A673 (cell line): ENCODE measurements around the gene DDAH1.

ENCODE experiments used
- EZH2 ChIP-seq: fragments of 200-600 bp; sonication (generic); IDR thresholded peaks from 2 replicates; pipeline ENCODE4 v1.6.1; 2017; ENCODE audit warnings: borderline replicate concordance, low read depth, mild to moderate bottlenecking, mixed read lengths, antibody characterized with exemption, low read length; ENCODE audit not compliant: poor library complexity, severe bottlenecking
- TF ChIP-seq, protein P1 (sequence below): fragments of 300-800, 200-600 bp; sonication (generic); conservative IDR thresholded peaks from 2 replicates; pipeline ENCODE4 v1.5.1; 2017; ENCODE audit warnings: low read depth, mild to moderate bottlenecking, antibody characterized with exemption, low read length, moderate library complexity, mixed read lengths

DNA sequence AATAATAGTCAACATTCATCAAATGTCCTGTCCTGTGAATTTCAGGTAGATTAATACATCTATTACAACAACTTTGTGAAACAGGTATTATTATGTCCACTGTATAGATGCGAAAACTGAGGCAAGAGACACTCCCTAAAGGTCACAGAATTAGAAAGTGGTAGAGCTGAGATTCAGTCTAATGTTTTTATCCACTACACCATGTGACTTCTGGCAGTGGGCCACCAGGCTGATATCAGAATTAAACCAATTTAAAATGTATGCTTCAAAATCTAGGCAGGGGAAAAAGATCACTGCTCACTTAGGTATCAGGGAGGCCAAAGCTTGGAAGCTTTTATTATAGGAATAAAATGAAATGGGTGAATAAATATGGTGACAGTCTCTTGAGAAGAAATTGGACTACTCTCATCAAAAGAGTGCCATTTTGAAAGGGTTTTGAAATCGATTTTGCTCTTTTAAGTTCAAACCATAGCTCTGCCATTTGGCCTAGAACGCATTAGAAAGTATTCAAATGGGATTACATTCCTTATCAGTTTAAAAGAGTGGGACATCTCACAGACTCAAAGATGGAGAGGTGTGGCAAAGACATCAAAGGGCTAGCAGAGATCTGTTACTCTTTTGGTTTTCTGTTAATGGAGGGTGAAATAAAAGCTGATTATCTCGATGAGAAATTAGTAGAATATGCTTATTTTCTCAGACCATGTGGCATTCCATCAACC is 1.9 kb downstream of the DDAH1 start:
- TF ChIP-seq, protein P1, sequence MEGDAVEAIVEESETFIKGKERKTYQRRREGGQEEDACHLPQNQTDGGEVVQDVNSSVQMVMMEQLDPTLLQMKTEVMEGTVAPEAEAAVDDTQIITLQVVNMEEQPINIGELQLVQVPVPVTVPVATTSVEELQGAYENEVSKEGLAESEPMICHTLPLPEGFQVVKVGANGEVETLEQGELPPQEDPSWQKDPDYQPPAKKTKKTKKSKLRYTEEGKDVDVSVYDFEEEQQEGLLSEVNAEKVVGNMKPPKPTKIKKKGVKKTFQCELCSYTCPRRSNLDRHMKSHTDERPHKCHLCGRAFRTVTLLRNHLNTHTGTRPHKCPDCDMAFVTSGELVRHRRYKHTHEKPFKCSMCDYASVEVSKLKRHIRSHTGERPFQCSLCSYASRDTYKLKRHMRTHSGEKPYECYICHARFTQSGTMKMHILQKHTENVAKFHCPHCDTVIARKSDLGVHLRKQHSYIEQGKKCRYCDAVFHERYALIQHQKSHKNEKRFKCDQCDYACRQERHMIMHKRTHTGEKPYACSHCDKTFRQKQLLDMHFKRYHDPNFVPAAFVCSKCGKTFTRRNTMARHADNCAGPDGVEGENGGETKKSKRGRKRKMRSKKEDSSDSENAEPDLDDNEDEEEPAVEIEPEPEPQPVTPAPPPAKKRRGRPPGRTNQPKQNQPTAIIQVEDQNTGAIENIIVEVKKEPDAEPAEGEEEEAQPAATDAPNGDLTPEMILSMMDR, result no peak
- no peak for TF ChIP-seq EZH2
